ENCODE results near the gene TLR5. TPM values are rescaled to one million over a fixed set of nuclear protein-coding genes. Genes with fewer than 3 reads are reported as not detected.

The TLR5 gene
- polyA plus RNA-seq, 1 of the 3 experiments (the other 2 are of a cell fraction): not detected

DNA sequence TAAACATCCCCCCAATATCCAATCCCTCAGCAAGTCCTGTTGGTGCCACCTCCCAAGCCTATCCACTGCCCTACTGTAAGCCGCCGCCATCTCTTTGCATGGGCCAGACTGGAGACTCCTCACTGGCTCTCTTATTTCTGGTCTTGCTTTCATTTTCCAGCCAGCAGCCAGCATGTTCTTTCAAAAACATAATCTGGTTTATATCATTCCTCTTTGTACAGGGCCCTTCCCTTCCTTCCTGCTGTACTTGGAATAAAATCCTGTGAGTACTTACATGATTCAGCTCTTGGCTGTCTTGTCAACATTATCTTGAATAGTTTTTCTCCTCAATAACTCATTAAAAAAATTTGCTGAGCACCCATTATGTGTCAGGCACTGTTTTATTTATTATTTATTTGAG is 28.2 kb downstream of the TLR5 start:
- Histone ChIP-seq H3K36me3 (replicated peaks in 1 of 2; ENCODE audit: control insufficient read depth in 1 of 2, insufficient read depth in 2 of 2, low read length in 1 of 2) (no peaks in the 10 kb centered on the region), H3K27me3 (ENCODE audit: insufficient read depth) (peaks cover 26% of the 10 kb centered on the region), H2AFZ (ENCODE audit: low read depth) (no peak overlapping the region), H3K4me3 (ENCODE audit: low read depth in 2 of 2, low read length in 1 of 2) (no peak overlapping the region), H3K9me3 (no peaks in the 10 kb centered on the region), H3K9ac (no peak overlapping the region), H3K79me2 (ENCODE audit: insufficient read depth) (no peaks in the 10 kb centered on the region), H3K27ac (ENCODE audit: low read depth in 2 of 2, low read length in 1 of 2) (no peak overlapping the region), H3K4me1 (ENCODE audit: control insufficient read depth in 1 of 2, insufficient read depth in 2 of 2, low read depth in 1 of 2, low read length in 1 of 2) (no peaks in the 10 kb centered on the region), H4K20me1 (ENCODE audit: insufficient read depth) (no peaks in the 10 kb centered on the region), H3K9me2 (no peaks in the 10 kb centered on the region), H3K4me2 (no peak overlapping the region), H3F3A (replicated peaks; ENCODE audit: insufficient read depth) (no peaks in the 10 kb centered on the region)
- no peak for TF ChIP-seq NRF1 (IDR thresholded peaks at IDR 0.05; ENCODE audit: low read depth, low read length)
- TF ChIP-seq FOXJ3 (CRISPR knock-in tag; IDR thresholded peaks at IDR 0.05): no peak
- no peak for TF ChIP-seq RFX5 (IDR thresholded peaks at IDR 0.05; ENCODE audit: low read length)
- no peak for TF ChIP-seq USF2 (IDR thresholded peaks at IDR 0.05; ENCODE audit: borderline replicate concordance, low read depth, low read length)
- TF ChIP-seq ZBTB33 (IDR thresholded peaks at IDR 0.05; ENCODE audit: borderline replicate concordance, low read depth): no peak
- TF ChIP-seq CTCF (IDR thresholded peaks at IDR 0.05): no peak
- no peak for TF ChIP-seq TEAD4 (IDR thresholded peaks at IDR 0.05; ENCODE audit: borderline replicate concordance, insufficient read depth)
- no peak for TF ChIP-seq TCF12 (IDR thresholded peaks at IDR 0.05)
- TF ChIP-seq, protein P1, sequence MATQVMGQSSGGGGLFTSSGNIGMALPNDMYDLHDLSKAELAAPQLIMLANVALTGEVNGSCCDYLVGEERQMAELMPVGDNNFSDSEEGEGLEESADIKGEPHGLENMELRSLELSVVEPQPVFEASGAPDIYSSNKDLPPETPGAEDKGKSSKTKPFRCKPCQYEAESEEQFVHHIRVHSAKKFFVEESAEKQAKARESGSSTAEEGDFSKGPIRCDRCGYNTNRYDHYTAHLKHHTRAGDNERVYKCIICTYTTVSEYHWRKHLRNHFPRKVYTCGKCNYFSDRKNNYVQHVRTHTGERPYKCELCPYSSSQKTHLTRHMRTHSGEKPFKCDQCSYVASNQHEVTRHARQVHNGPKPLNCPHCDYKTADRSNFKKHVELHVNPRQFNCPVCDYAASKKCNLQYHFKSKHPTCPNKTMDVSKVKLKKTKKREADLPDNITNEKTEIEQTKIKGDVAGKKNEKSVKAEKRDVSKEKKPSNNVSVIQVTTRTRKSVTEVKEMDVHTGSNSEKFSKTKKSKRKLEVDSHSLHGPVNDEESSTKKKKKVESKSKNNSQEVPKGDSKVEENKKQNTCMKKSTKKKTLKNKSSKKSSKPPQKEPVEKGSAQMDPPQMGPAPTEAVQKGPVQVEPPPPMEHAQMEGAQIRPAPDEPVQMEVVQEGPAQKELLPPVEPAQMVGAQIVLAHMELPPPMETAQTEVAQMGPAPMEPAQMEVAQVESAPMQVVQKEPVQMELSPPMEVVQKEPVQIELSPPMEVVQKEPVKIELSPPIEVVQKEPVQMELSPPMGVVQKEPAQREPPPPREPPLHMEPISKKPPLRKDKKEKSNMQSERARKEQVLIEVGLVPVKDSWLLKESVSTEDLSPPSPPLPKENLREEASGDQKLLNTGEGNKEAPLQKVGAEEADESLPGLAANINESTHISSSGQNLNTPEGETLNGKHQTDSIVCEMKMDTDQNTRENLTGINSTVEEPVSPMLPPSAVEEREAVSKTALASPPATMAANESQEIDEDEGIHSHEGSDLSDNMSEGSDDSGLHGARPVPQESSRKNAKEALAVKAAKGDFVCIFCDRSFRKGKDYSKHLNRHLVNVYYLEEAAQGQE (IDR thresholded peaks at IDR 0.05; ENCODE audit: low read depth, low read length): no peak
- no peak for TF ChIP-seq CHD2 (IDR thresholded peaks at IDR 0.05; ENCODE audit: low read length, partially characterized antibody)
- no peak for TF ChIP-seq SIN3A (IDR thresholded peaks at IDR 0.05; ENCODE audit: borderline replicate concordance, low read depth, low read length)
- TF ChIP-seq, protein P2, sequence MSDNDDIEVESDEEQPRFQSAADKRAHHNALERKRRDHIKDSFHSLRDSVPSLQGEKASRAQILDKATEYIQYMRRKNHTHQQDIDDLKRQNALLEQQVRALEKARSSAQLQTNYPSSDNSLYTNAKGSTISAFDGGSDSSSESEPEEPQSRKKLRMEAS (IDR thresholded peaks at IDR 0.05; ENCODE audit: low read depth): no peak
- no peak for TF ChIP-seq GATA2 (CRISPR knock-in tag; IDR thresholded peaks at IDR 0.05)
- no peak for TF ChIP-seq YY1 (IDR thresholded peaks at IDR 0.05; ENCODE audit: low read depth)
- ChIA-PET POLR2A (no interaction called here), CTCF (interaction anchor here (0.9 to 4.1 kb wide), 4 partner anchors 9 to 327 kb away, joined by 3 to 37 read pairs (median 6); no protein-coding TSS in a partner anchor)
- DNase-seq: no peak
- WGBS (ENCODE audit: low lambda C conversion rate): 95% methylated on average over 2 of the region's 2 CpGs
